HG03039 (cell line): Measurements from ENCODE around the gene CELSR1.
"Not testable (repeated sequence)": the region's sequence is repeated elsewhere in the genome, so short reads cannot be mapped to it uniquely, and the experiment has no call there.

Source experiments
- ATAC-seq: cut with Tn5 transposase; IDR thresholded peaks from one replicate; pipeline ENCODE4 v1.9.1; 2021; ENCODE audit warnings: mild to moderate bottlenecking, moderate library complexity; ENCODE audit not compliant: unreplicated experiment

Gene CELSR1

GRCh38 chr22:46516112-46516487 is 21.3 kb downstream of the CELSR1 start:
- not testable (repeated sequence) for ATAC-seq

DNA sequence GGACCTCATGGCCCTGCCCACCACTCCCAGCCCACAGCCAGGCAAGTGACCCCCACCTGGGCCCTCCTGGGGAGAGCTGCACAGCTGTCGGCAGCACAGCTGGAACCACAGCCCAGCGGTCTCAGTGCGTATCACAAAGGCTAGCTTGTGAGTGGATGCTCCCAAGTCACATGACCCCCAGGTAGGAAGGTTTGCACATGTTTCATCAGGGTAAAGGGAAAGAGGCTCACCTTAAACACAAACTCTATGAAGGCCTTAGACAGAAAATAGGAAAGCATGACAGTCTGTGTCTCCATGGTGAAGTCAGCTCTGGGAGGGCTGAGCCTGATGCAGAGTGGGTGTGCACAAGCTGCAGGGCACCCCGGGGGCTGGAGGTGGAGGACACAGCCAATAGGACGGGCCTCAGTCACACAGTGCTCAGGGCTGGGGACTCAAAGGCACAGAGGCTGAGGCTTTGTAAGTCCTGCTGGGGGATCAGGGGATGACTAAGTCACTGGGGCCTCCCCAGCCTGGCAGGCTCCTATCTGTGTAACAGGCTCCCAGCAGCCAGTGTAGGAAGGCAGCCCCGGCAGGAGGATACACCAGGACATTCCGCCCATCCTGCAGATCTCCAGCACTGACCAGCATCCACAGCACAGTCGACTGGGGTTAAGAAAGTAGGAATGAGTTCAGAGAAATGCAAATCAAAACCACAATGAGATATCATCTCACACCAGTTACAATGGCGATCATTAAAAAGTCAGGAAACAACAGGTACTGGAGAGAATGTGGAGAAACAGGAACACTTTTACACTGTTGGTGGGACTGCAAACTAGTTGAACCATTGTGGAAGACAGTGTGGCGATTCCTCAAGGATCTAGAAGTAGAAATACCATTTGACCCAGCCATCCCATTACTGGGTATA is 22.0 kb downstream of the CELSR1 start:
- no peak for ATAC-seq

DNA sequence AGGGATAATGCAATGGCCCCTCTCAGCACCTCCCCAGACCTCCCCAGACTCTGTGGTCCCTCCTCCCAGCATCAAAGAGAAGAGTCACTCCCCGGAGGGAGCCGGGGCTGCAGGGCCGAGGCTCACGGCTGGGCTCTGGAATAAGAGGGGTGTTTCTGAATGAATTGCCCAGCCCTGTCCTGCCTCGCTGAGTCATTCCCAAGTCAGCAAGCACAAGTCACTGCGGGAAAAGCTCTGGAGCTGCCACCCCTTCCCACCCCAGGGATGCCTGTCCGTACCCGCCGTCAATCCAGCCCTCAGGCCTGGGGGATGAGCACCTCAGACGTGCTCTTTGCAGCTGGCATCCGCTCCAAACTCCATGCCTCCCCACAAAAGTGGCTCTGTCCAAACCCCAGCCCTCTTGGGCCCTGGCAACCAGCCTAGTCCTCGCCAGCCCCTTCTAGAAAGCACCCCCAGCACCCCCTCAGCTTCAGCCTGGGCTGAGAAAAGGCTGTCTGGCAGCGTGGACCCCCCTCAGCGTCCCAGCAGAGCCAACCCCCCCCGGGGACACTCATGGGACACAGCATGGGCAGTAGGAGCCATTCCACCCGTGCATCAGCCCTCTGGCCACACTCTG is 22.7 kb downstream of the CELSR1 start:
- ATAC-seq, result no peak

- no peak for ATAC-seq
These were observed 23.4 kb downstream of the CELSR1 start for GRCh38 chr22:46513908-46514550.

DNA sequence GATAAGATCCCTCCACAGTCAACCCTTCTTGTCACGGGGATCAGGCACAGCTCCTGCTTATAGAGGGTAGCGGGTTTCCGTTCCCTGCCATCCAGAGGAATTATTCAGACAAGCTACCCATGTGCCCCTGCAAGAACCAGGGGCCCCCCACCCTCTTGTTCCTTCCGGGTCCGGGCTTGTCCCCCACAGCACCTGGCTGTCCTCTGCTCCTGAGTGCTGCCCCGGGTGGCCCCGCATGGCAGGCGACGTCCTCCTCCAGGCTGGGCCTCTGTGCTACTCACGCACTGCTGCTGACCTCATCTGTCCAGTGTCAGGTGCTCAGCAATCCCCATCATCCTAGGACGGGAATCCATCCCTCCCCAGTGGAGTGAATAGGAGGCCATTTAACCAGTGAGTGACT is 24.7 kb downstream of the CELSR1 start:
- no peak for ATAC-seq

- no peak for ATAC-seq
These were observed 25.4 kb downstream of the CELSR1 start for GRCh38 chr22:46512039-46512370.

- ATAC-seq, result no peak
These were observed 26.0 kb downstream of the CELSR1 start for GRCh38 chr22:46511151-46512038.

- ATAC-seq, result no peak
These were observed 27.9 kb downstream of the CELSR1 start for GRCh38 chr22:46509416-46510089.

DNA sequence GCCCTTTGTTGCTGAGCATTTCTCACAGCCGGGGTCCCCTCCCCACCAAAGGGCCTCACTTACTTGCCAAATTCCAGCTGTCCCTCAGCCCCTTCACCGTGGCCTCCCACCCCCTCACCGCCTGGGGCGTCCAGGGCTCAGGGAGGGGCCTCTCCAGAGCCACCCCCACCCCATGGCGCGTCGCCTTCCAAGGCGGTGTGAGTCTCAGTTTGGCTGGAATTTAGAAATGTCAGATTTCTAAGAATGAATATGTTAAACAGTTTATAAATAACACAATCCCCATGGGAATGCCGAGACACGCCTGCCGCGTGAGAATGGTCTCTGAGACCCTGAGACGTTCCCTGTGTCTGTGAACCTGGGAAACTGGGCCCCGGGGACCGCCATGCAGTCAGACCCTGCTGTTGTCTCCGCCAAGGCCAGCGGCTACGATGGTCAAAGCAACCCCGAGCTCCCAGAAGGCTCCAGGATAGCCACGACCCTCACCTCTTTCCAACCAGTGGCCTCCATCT is 28.9 kb downstream of the CELSR1 start:
- no peak for ATAC-seq

DNA sequence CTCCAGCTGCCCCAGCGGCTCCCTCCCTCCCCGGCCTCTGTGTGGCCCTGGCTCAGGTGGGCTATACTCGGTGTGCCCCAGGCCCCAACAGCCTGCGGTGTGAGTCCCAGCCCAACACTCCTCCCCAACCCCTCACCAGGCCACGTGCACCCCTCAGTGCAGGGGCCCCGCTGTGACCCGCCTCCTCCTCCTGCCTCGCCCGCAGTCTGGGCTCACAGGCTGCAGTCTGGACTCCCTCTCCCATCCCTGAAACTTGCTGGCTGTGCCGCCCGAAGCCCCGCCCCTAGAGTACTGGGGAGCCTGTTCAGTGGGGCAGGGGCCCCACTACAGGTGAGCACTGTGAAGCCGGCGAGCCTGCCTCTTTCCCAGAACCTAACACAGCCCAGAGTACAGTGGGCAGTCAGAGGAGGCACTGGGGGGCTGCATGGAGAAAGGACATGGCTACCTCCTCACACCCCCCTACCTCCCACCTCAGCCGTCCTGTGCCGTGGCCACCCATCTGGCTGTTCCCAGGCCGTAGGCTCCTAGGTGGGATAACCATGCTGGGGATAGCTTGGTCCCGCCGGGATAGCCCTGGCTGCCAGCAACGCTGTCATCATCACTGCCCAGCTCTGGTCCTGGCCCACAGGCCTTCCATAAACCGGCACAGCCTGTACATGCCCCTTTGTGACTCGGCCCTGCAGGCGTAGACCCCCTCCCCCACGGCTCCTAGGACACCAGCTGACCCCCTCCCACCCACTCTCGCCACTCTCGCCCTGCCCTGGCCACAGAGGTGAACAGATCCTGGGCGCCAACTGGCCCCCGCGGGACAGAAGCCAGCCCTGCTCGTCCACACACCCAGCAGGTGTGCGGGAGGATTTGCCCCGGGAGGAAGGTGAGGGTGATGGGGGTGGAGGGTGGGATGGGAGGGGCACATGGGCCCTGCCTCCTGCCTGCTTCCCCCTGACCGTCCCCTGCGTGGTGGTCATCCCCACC is 29.7 kb downstream of the CELSR1 start:
- ATAC-seq, result no peak

- ATAC-seq, result no peak
These were observed 32.8 kb downstream of the CELSR1 start for GRCh38 chr22:46504584-46504983.

DNA sequence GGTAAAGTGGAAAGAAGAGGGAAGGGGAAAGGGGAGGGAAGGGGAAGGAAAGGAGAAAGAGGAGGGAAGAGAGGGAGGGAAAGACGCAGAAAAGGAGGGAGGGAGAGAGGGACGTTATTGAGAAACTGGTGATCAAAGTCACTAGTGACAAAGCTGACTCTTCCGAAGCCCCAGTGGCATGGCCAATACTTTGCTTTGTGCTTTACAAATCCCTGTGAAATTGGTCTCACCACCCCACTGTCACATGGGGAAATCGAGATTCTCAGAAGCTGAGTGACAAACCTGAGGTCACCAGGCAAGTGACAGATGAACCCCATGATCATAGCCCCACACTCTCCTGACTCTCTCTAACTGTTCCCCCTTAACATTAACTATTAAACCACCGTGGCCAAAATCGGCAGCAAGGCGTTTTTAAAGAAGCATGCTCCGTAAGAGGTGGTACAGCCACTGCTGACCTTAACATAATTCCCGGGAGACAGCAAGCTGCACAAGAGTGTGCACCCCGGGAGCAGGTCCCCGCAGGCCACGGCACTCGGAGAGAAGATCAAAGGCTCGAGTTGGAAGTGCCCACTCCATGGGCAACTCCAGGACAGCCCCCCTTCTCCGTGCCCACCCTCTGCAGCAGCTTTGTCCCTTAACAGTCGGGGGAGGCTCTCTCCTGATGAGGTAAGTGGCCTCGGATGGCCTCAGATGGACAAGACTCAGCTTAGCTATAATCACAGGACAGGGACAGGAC is 34.8 kb downstream of the CELSR1 start:
- ATAC-seq, result no peak

DNA sequence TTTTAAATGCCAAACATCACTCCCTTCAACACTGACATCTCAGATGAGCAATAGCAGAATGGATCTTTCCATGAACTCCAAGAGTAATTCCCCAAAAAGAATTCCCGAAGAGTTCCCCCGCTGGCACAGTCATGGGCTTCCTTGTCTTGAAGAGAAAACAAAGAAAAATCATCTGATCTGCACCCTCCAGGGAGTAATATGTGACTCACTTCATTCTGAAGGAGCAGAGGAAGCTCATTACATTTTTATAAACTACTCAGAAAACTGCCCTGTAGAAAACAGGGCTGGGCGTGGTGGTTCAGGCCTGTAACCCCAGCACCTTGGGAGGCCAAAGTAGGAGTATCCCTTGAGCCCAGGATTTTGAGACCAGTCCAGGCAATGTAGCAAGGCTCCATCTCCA is 35.7 kb downstream of the CELSR1 start:
- no peak for ATAC-seq

GRCh38 chr22:46501265-46501664 is 36.2 kb downstream of the CELSR1 start:
- not testable (repeated sequence) for ATAC-seq

GRCh38 chr22:46500201-46500600 is 37.2 kb downstream of the CELSR1 start:
- no peak for ATAC-seq

DNA sequence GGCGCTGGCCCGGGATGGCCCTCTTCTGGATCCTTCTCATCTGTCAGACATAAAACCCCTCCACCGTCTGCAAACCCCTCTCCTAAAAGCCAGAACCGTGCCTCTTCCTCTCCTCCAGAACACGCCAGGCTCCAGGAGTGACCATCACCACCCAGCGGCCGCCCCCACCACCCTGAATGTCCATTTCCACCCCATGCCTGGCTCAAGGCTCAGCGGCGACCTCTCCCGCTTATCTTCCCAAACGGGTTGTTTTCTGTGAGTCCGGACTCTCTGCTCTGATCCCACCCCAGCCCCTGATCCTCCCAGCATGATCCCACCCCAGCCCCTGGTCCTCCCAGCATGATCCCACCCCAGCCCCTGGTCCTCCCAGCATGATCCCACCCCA is 37.6 kb downstream of the CELSR1 start:
- no peak for ATAC-seq

DNA sequence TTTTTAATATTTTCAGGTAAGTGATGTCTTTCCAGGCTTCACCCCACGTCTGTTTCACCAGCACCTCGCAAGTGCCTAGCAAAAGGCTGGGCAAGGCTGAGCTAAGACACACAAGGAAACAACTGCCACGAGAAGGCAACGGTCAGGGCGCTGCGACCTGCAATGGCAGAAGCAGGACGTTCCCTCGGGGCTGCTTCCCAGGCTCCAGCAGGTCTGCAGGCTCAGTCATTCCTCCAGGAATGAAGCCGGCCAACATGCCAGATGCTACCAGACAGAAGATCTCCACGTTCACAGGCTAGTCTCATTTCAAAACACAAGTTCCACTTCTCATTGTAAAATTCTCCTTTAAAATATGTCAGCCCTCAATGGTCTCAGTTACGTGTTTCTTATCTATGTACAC is 45.5 kb downstream of the CELSR1 start:
- no peak for ATAC-seq

GRCh38 chr22:46490538-46490937 is 46.9 kb downstream of the CELSR1 start:
- no peak for ATAC-seq
